T-helper 2 cell treated with Interferon-gamma antibody and Interleukin-4, amounts not matched to agents 5 μg/mL and 100 μg/mL, for 36 hours (primary cell): ENCODE data around the gene PTPRN2.
"Not testable (repeated sequence)": the region's sequence is repeated elsewhere in the genome, so short reads cannot be mapped to it uniquely, and the experiment has no call there.

ENCODE experiments used
- DNase-seq: peaks from one replicate; pipeline ENCODE4 v3.0.0; 2021; ENCODE audit warnings: low spot score
- H3K27ac Mint-ChIP-seq: one replicate; pipeline ENCODE4 v1.8.0; 2021; ENCODE audit warnings: mild to moderate bottlenecking, mixed read lengths
- H3K27me3 Mint-ChIP-seq: one replicate; pipeline ENCODE4 v1.8.0; 2021; ENCODE audit warnings: low read depth, mixed read lengths
- H3K36me3 Mint-ChIP-seq: one replicate; pipeline ENCODE4 v1.8.0; 2021; ENCODE audit warnings: low read depth, mixed read lengths
- H3K4me1 Mint-ChIP-seq: one replicate; pipeline ENCODE4 v1.8.0; 2021; ENCODE audit warnings: low read depth, mixed read lengths
- H3K4me3 Mint-ChIP-seq: one replicate; pipeline ENCODE4 v1.8.0; 2022; ENCODE audit warnings: mild to moderate bottlenecking, moderate library complexity, mixed read lengths
- H3K9me3 Mint-ChIP-seq: one replicate; pipeline ENCODE4 v1.8.0; 2021; ENCODE audit warnings: mixed read lengths

The PTPRN2 gene

GRCh38 chr7:158355456-158356065 lies 232.1 kb downstream of the PTPRN2 start:
- H3K27ac Mint-ChIP-seq: no peak overlapping the region
- H3K36me3 Mint-ChIP-seq: no peaks in the 10 kb centered on the region
- no peaks in the 10 kb centered on the region for H3K9me3 Mint-ChIP-seq

GRCh38 chr7:158354861-158355260 lies 232.8 kb downstream of the PTPRN2 start:
- H3K36me3 Mint-ChIP-seq: no peaks in the 10 kb centered on the region
- H3K27ac Mint-ChIP-seq: no peak overlapping the region

More at GRCh38 chr7:158355456-158356065, 232.1 kb downstream of the PTPRN2 start:
- no peaks in the 10 kb centered on the region for H3K4me1 Mint-ChIP-seq
- H3K4me3 Mint-ChIP-seq: no peak overlapping the region
- DNase-seq: no peak
- no peaks in the 10 kb centered on the region for H3K27me3 Mint-ChIP-seq

DNA sequence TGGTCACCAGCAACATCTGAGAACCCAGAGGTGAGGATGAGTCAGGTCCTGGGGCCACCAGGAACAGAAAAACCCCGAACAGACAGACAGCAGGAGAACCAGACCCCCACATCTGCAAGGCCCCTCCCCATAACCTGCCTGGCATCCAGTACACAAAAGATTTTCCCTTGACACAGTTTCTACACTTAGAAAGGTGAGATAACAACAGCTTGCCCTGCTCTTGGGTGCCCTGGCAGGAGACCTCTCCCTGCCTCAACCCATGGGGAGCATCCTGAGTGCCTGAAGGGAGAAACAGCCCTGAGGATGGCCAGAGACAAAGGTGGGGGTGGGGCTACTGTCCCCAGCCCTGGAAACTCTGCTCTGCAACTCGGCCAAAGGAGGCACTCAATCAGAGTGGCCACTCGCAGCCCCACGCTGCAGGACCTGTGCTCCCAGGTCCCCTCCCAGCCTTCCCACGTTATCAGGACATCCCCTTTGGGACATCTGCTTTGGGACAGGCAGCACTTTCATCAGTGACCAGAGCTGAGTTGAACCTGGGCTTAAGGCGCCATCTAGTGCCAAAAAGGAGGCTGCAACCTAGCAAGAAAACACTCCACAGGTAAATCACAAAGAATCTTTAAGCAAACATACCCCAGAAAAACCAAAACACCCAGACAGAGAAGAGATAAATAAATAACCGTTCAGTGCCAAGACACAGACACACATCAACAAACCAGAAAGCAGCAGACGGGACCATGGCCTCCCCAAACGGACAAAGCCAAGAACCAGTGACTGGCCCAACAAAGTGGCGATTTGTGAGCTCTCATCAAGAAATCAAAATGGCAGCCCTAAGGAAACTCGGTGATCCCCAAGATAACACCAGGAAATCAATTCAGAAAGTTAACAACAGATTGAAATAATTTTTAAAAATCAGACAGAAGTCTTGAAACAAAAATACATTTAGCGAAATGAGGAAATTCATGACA lies 233.7 kb downstream of the PTPRN2 start:
- no peak overlapping the region for H3K4me3 Mint-ChIP-seq
- DNase-seq: no peak
- H3K36me3 Mint-ChIP-seq: no peaks in the 10 kb centered on the region
- no peaks in the 10 kb centered on the region for H3K4me1 Mint-ChIP-seq
- H3K27me3 Mint-ChIP-seq: no peaks in the 10 kb centered on the region
- H3K27ac Mint-ChIP-seq: no peak overlapping the region
- H3K9me3 Mint-ChIP-seq: no peaks in the 10 kb centered on the region

More at GRCh38 chr7:158354861-158355260, 232.8 kb downstream of the PTPRN2 start:
- Mint-ChIP-seq H3K4me3 (no peak overlapping the region), H3K27me3 (no peaks in the 10 kb centered on the region), H3K4me1 (no peaks in the 10 kb centered on the region), H3K9me3 (no peaks in the 10 kb centered on the region)
- no peak for DNase-seq

GRCh38 chr7:158351899-158352729 lies 235.5 kb downstream of the PTPRN2 start:
- H3K9me3 Mint-ChIP-seq, DNase-seq, H3K4me3 Mint-ChIP-seq, H3K27ac Mint-ChIP-seq, H3K4me1 Mint-ChIP-seq, H3K27me3 Mint-ChIP-seq, H3K36me3 Mint-ChIP-seq: not testable (repeated sequence)

DNA sequence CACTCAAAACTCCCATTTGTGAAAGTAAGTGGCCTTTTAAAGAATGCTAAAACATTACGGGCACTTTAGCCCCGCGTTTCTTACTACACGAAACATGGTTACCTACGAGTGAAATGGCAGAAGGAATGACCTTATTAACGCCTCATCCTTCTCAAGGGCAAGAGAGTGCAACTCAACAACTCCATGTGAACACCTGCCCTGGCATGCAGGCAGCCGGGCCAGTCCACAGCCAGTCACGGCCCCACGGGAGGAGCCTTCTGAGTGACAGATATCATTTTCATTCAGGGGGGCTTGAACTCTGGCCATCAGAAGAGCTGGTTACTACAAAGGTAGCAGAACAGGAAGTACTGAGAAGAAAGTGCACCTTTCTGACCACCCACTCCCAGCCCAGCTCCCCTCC lies 236.1 kb downstream of the PTPRN2 start:
- Mint-ChIP-seq H3K4me1 (no peaks in the 10 kb centered on the region), H3K9me3 (no peaks in the 10 kb centered on the region), H3K27me3 (no peaks in the 10 kb centered on the region), H3K4me3 (no peak overlapping the region), H3K36me3 (no peaks in the 10 kb centered on the region), H3K27ac (no peak overlapping the region)
- no peak for DNase-seq

GRCh38 chr7:158351051-158351450 lies 236.6 kb downstream of the PTPRN2 start:
- no peaks in the 10 kb centered on the region for H3K27me3 Mint-ChIP-seq
- H3K27ac Mint-ChIP-seq: no peak overlapping the region
- no peak overlapping the region for H3K4me3 Mint-ChIP-seq
- H3K9me3 Mint-ChIP-seq: no peaks in the 10 kb centered on the region
- no peak for DNase-seq
- H3K36me3 Mint-ChIP-seq: no peaks in the 10 kb centered on the region
- no peaks in the 10 kb centered on the region for H3K4me1 Mint-ChIP-seq

DNA sequence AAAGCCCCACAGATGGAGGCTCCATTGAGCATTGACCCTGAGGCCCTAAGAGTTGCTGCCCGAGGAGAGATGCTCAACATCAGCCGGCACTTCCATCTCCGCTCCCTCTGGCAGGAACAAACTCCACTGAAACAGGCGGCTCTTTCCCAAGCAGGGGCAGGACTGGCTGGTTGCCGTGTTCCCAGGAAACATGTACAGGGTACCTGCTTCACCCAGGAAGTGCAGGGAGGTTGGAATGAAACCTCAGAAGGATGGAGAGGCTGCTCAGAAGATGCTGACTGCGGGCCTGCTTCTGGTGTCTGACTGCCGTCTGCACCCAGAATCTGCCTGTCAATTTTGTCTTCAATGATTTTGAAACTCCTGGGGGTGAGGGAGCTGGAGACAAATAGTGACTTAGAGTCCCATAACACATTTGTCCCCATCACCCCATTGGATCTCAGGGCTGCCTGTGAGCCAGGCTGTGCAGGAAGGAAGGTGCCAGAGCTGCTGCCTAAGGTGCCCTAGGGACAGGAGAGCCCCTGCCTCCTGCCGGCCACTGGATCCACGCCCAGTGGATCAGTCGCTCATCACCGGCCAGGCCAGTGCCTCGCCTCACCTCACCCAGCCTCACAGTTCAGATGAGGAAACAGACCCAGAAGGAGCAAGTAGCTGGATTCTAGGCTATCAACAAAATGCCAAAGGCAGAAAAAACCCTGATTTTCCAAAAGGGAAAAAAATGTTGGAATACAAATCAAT lies 237.3 kb downstream of the PTPRN2 start:
- Mint-ChIP-seq H3K9me3 (no peaks in the 10 kb centered on the region), H3K4me3 (no peak overlapping the region), H3K27ac (no peak overlapping the region), H3K4me1 (no peaks in the 10 kb centered on the region), H3K27me3 (no peaks in the 10 kb centered on the region), H3K36me3 (no peaks in the 10 kb centered on the region)
- no peak for DNase-seq

GRCh38 chr7:158348446-158348845 lies 239.2 kb downstream of the PTPRN2 start:
- H3K27me3 Mint-ChIP-seq: no peaks in the 10 kb centered on the region
- H3K4me3 Mint-ChIP-seq: no peak overlapping the region
- peaks cover 5% of the 10 kb centered on the region for H3K9me3 Mint-ChIP-seq
- no peaks in the 10 kb centered on the region for H3K4me1 Mint-ChIP-seq
- H3K27ac Mint-ChIP-seq: no peak overlapping the region
- no peaks in the 10 kb centered on the region for H3K36me3 Mint-ChIP-seq
- DNase-seq: no peak

DNA sequence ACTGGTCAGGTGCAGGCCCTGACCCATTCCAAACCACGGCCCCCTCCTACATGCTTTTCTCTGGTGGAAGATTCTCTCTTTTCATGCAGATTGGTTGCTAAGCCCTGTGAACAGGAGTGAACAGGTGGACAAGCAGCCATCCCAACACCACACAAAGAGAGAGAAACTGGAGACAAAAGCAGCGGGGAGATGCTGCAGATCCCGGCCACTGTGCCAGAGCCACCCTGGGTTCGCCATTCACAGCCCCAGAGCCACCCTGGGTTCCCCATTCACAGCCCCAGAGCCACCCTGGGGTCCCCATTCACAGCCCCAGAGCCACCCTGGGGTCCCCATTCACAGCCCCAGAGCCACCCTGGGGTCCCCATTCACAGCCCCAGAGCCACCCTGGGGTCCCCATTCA lies 239.6 kb downstream of the PTPRN2 start:
- not testable (repeated sequence) for H3K27ac Mint-ChIP-seq, H3K27me3 Mint-ChIP-seq, H3K4me1 Mint-ChIP-seq, H3K36me3 Mint-ChIP-seq, H3K4me3 Mint-ChIP-seq, DNase-seq, H3K9me3 Mint-ChIP-seq

- Mint-ChIP-seq H3K4me1 (no peaks in the 10 kb centered on the region), H3K36me3 (peaks cover 4% of the 10 kb centered on the region), H3K9me3 (peaks cover 27% of the 10 kb centered on the region), H3K4me3 (no peak overlapping the region), H3K27ac (no peak overlapping the region), H3K27me3 (no peaks in the 10 kb centered on the region)
- DNase-seq: no peak
Observed at GRCh38 chr7:158345731-158346130, 241.9 kb downstream of the PTPRN2 start.

GRCh38 chr7:158344706-158345300 lies 242.8 kb downstream of the PTPRN2 start:
- peaks cover 4% of the 10 kb centered on the region for H3K36me3 Mint-ChIP-seq
- no peaks in the 10 kb centered on the region for H3K4me1 Mint-ChIP-seq
- H3K27ac Mint-ChIP-seq: no peak overlapping the region
- H3K27me3 Mint-ChIP-seq: no peaks in the 10 kb centered on the region
- H3K4me3 Mint-ChIP-seq: no peak overlapping the region
- peaks cover 36% of the 10 kb centered on the region for H3K9me3 Mint-ChIP-seq
- DNase-seq: no peak

- Mint-ChIP-seq H3K4me1 (no peaks in the 10 kb centered on the region), H3K27me3 (no peaks in the 10 kb centered on the region), H3K4me3 (no peak overlapping the region), H3K9me3 (peaks cover 36% of the 10 kb centered on the region), H3K36me3 (peaks cover 4% of the 10 kb centered on the region), H3K27ac (no peak overlapping the region)
- no peak for DNase-seq
Observed at GRCh38 chr7:158343936-158344455, 243.6 kb downstream of the PTPRN2 start.

GRCh38 chr7:158343526-158343925 lies 244.1 kb downstream of the PTPRN2 start:
- H3K9me3 Mint-ChIP-seq: peaks cover 36% of the 10 kb centered on the region
- no peaks in the 10 kb centered on the region for H3K27me3 Mint-ChIP-seq
- H3K4me3 Mint-ChIP-seq: no peak overlapping the region
- H3K27ac Mint-ChIP-seq: no peak overlapping the region
- no peak for DNase-seq
- H3K4me1 Mint-ChIP-seq: no peaks in the 10 kb centered on the region
- H3K36me3 Mint-ChIP-seq: peaks cover 4% of the 10 kb centered on the region
